ENCODE results near the gene BMERB1. TPM values are rescaled to one million over a fixed set of nuclear protein-coding genes. Genes with fewer than 3 reads are reported as not detected.

BMERB1 gene
- total RNA-seq, 2 experiments from 2014 or later = 0.85 to 0.98 TPM

- TF ChIP-seq CTCF (IDR thresholded peaks at IDR 0.05) = no peak
- Mint-ChIP-seq H3K27ac (no peak overlapping the region), H3K4me1 (ENCODE audit: low read depth) (no peaks in the 10 kb centered on the region), H3K4me3 (no peak overlapping the region), H3K27me3 (no peaks in the 10 kb centered on the region), H3K9me3 (no peaks in the 10 kb centered on the region), H3K36me3 (ENCODE audit: low read depth) (no peaks in the 10 kb centered on the region)
- H3K4me3 ChIP-seq (ENCODE audit: low read length) = no peak overlapping the region
- ChIA-PET POLR2A (no interaction called here), CTCF (no interaction called here)
- H3K9me3 ChIP-seq (ENCODE audit: control insufficient read depth in 1 of 2, insufficient read depth in 1 of 2, low read length in 2 of 2) = no peaks in the 10 kb centered on the region
- H3K36me3 ChIP-seq (ENCODE audit: insufficient read depth, low read length) = no peaks in the 10 kb centered on the region
- peaks cover 4% of the 10 kb centered on the region for H3K4me1 ChIP-seq (ENCODE audit: insufficient read depth, low read length)
- intact Hi-C loops (cut with DNase I, micrococcal nuclease) = no loop called here
- H3K27me3 ChIP-seq (ENCODE audit: control insufficient read depth in 1 of 2, insufficient read depth in 2 of 2, low read length in 2 of 2) = no peaks in the 10 kb centered on the region
- no peak overlapping the region for H3K27ac ChIP-seq (ENCODE audit: low read depth in 1 of 2, low read length in 2 of 2)
- no peak for ATAC-seq (ENCODE audit: poor library complexity)
- no peak for DNase-seq
These were observed 144.4 kb downstream of the BMERB1 start for GRCh38 chr16:15578824-15579223.

DNA sequence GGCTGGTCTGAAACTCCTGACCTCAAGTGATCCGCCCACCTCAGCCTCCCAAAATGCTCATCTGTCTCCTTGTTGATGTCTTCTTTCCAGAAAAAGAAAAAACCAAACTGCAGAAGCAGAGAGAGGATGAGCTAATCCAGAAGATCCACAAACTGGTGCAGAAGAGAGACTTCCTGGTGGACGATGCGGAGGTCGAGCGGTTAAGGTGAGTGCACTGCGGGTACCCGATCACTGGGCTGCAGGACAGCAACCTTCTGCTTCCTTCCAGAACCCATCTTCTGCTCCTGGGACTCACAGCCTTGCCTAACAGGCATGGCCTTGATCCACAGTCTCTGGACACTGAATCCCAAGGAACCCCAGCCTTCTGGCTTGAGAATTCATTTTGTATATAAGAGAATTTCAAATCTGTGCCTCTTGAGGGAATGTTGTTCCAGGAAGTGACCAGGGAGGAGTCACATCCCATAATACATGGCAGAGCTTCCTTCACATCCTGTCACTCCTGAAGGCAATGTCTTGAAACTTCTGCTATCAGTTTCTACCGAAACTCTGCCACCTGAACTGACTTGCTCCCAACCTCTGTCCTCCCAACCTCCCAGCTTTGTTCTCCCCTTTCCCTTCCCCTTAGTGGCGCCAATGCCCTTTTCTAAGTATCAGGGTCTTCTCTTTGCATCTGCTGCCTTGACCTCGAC is 146.9 kb downstream of the BMERB1 start:
- Mint-ChIP-seq H3K27me3 (no peaks in the 10 kb centered on the region), H3K4me1 (ENCODE audit: low read depth) (no peaks in the 10 kb centered on the region), H3K4me3 (no peak overlapping the region), H3K27ac (no peak overlapping the region), H3K36me3 (ENCODE audit: low read depth) (peaks cover 13% of the 10 kb centered on the region), H3K9me3 (peaks cover 6% of the 10 kb centered on the region)
- DNase-seq (no peak), ATAC-seq (ENCODE audit: poor library complexity) (no peak)
- no peaks in the 10 kb centered on the region for H3K36me3 ChIP-seq (ENCODE audit: insufficient read depth, low read length)
- no peak overlapping the region for H3K4me3 ChIP-seq (ENCODE audit: low read length)
- peaks cover 3 to 8% of the 10 kb centered on the region in 2 experiments for H3K9me3 ChIP-seq (ENCODE audit: control insufficient read depth in 1 of 2, insufficient read depth in 1 of 2, low read length in 2 of 2)
- POLR2A ChIA-PET = no interaction called here
- no peak for TF ChIP-seq CTCF (IDR thresholded peaks at IDR 0.05)
- no peaks in the 10 kb centered on the region for H3K27me3 ChIP-seq (ENCODE audit: control insufficient read depth in 1 of 2, insufficient read depth in 2 of 2, low read length in 2 of 2)
- H3K4me1 ChIP-seq (ENCODE audit: insufficient read depth, low read length) = peaks cover 4% of the 10 kb centered on the region
- CTCF ChIA-PET = no interaction called here
- intact Hi-C loops (cut with DNase I, micrococcal nuclease) = no loop called here
- H3K27ac ChIP-seq (ENCODE audit: low read depth in 1 of 2, low read length in 2 of 2) = no peak overlapping the region

DNA sequence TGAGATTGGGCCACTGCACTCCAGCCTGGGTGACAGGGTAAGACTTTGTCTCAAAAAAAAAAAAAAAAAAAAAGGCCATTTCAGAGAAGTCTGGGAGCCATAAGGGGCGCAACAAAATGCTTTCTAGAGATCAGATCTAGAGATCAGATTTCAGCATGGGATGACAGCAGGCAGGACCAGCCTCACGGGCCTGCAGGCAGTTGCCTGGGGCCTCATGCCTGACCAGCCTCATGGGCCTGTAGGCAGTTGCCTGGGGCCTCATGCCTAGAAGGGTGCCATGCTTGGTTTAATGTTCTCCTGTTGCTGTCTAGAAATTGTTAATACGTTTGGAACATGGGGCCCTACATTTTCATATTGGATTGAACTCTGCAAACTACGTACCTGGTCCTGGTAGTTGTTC is 149.1 kb downstream of the BMERB1 start:
- Histone ChIP-seq H3K36me3 (ENCODE audit: insufficient read depth, low read length) (peaks cover 9% of the 10 kb centered on the region), H3K9me3 (ENCODE audit: control insufficient read depth in 1 of 2, insufficient read depth in 1 of 2, low read length in 2 of 2) (peaks cover 8 to 12% of the 10 kb centered on the region in 2 experiments), H3K4me1 (ENCODE audit: insufficient read depth, low read length) (peaks cover 4% of the 10 kb centered on the region), H3K27ac (ENCODE audit: low read depth in 1 of 2, low read length in 2 of 2) (no peak overlapping the region), H3K27me3 (ENCODE audit: control insufficient read depth in 1 of 2, insufficient read depth in 2 of 2, low read length in 2 of 2) (no peaks in the 10 kb centered on the region), H3K4me3 (ENCODE audit: low read length) (no peak overlapping the region)
- Mint-ChIP-seq H3K4me3 (no peak overlapping the region), H3K9me3 (peaks cover 6% of the 10 kb centered on the region), H3K4me1 (ENCODE audit: low read depth) (no peaks in the 10 kb centered on the region), H3K36me3 (ENCODE audit: low read depth) (peaks cover 36% of the 10 kb centered on the region), H3K27ac (no peak overlapping the region), H3K27me3 (no peaks in the 10 kb centered on the region)
- POLR2A ChIA-PET = no interaction called here
- ATAC-seq (ENCODE audit: poor library complexity) (no peak), DNase-seq (no peak)
- TF ChIP-seq CTCF (IDR thresholded peaks at IDR 0.05) = no peak
- intact Hi-C loops (cut with DNase I, micrococcal nuclease) = no loop called here
- CTCF ChIA-PET = no interaction called here
